Activated B cell treated with CpG ODN at 0.5 μM for 24 hours (primary cell): ENCODE measurements around the gene NLRP4. TPM values are rescaled to one million over a fixed set of nuclear protein-coding genes. Genes with fewer than 3 reads are reported as not detected.

ENCODE experiments used
- ATAC-seq: fragments of 200-7000 bp; cut with Tn5 transposase; one replicate; pipeline ENCODE4 v1.10.0; 2021; ENCODE audit warnings: low read depth, mild to moderate bottlenecking, moderate library complexity
- CTCF ChIA-PET: fragments of 350-600 bp; sonication (Branson Sonifier 250); formaldehyde crosslinking; loops from one replicate; lab custom pipeline; 2021; ENCODE audit warnings: antibody characterized with exemption; lab: Charles Lee
- POLR2A ChIA-PET: fragments of 350-600 bp; sonication (Branson Sonifier 250); formaldehyde crosslinking; loops from one replicate; lab custom pipeline; 2021; ENCODE audit warnings: antibody characterized with exemption; lab: Charles Lee
- DNase-seq: peaks from one replicate; pipeline ENCODE4 v3.0.0; 2022
- H3K27ac Mint-ChIP-seq: one replicate; pipeline ENCODE4 v1.8.0; 2020; ENCODE audit warnings: mixed read lengths
- H3K27me3 Mint-ChIP-seq: one replicate; pipeline ENCODE4 v1.8.0; 2021; ENCODE audit warnings: mixed read lengths
- H3K36me3 Mint-ChIP-seq: one replicate; pipeline ENCODE4 v1.8.0; 2021; ENCODE audit warnings: low read depth, mixed read lengths
- H3K4me1 Mint-ChIP-seq: one replicate; pipeline ENCODE4 v1.8.0; 2021; ENCODE audit warnings: mixed read lengths
- H3K4me3 Mint-ChIP-seq: one replicate; pipeline ENCODE4 v1.8.0; 2020; ENCODE audit warnings: mild to moderate bottlenecking, mixed read lengths
- H3K9me3 Mint-ChIP-seq: one replicate; pipeline ENCODE4 v1.8.0; 2020; ENCODE audit warnings: mixed read lengths
- intact Hi-C: fragments of 100-400 bp; cut with micrococcal nuclease; formaldehyde crosslinking; loops from one replicate; pipeline ENCODE4 v1.15.1; 2024
- total RNA-seq: library from RNA; stranded (reverse); gene quantifications from 2 replicates; pipeline ENCODE4 v1.2.3, GENCODE V29; 2022
- TF ChIP-seq, protein P1 (sequence below): fragments of 200-600 bp; IDR thresholded peaks from one replicate; pipeline ENCODE4 v1.8.0; 2022; ENCODE audit warnings: antibody characterized with exemption, mild to moderate bottlenecking

The NLRP4 gene
- total RNA-seq, 1 donor from 2014 or later, result 0.31 TPM

- Mint-ChIP-seq H3K27me3 (peaks cover 3% of the 10 kb centered on the region), H3K4me1 (no peaks in the 10 kb centered on the region), H3K36me3 (no peaks in the 10 kb centered on the region), H3K27ac (no peak overlapping the region), H3K9me3 (no peaks in the 10 kb centered on the region), H3K4me3 (no peak overlapping the region)
- ATAC-seq, result no peak
- CTCF ChIA-PET, result no interaction called here
- POLR2A ChIA-PET, result interaction anchor here (0.6 kb wide), 1 partner anchor 24 kb away, joined by 5 read pairs; no protein-coding TSS in a partner anchor
- TF ChIP-seq, protein P1, sequence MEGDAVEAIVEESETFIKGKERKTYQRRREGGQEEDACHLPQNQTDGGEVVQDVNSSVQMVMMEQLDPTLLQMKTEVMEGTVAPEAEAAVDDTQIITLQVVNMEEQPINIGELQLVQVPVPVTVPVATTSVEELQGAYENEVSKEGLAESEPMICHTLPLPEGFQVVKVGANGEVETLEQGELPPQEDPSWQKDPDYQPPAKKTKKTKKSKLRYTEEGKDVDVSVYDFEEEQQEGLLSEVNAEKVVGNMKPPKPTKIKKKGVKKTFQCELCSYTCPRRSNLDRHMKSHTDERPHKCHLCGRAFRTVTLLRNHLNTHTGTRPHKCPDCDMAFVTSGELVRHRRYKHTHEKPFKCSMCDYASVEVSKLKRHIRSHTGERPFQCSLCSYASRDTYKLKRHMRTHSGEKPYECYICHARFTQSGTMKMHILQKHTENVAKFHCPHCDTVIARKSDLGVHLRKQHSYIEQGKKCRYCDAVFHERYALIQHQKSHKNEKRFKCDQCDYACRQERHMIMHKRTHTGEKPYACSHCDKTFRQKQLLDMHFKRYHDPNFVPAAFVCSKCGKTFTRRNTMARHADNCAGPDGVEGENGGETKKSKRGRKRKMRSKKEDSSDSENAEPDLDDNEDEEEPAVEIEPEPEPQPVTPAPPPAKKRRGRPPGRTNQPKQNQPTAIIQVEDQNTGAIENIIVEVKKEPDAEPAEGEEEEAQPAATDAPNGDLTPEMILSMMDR, result no peak
- no peak for DNase-seq
- intact Hi-C loops, result no loop called here
Observed at GRCh38 chr19:55830656-55831055, 5.7 kb upstream of the NLRP4 start.

- H3K36me3 Mint-ChIP-seq, result no peaks in the 10 kb centered on the region
- no peak within 1 kb of the TSS for H3K27ac Mint-ChIP-seq
- intact Hi-C loops, result no loop called here
- POLR2A ChIA-PET, result no interaction called here
- no peaks in the 10 kb centered on the region for H3K9me3 Mint-ChIP-seq
- CTCF ChIA-PET, result no interaction called here
- ATAC-seq, result no peak
- no peak for DNase-seq
- H3K4me3 Mint-ChIP-seq, result no peak within 1 kb of the TSS
- no peaks in the 10 kb centered on the region for H3K4me1 Mint-ChIP-seq
- TF ChIP-seq, protein P1, result no peak
- H3K27me3 Mint-ChIP-seq, result peaks cover 3% of the 10 kb centered on the region
Observed at GRCh38 chr19:55831846-55832245, 4.5 kb upstream of the NLRP4 start, which contains the start of gene NLRP11. Gene NLRP11 (minus strand): TSS chr19:55831999. CDS start chr19:55818174, 13,825 bp downstream.

DNA sequence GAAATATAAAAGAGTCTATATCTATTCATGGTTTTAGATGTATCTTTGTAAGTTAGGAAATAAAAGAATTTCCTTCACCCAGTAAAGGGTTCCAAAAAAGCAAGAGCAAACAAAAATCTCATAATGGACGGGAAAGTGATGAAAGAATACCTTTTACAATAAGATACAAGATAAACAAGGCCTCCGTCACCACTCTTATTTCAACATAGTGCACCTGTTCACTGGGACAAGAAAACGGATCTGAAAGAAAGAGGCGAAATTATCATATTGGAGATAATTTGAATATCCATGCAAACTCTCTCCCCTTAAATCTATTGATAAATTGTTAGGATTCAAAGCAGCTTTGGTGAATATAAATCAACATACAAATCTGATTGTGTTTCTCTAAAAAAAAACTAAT, 3.7 kb upstream of the NLRP4 start:
- Mint-ChIP-seq H3K27ac (no peak overlapping the region), H3K9me3 (no peaks in the 10 kb centered on the region), H3K4me1 (no peaks in the 10 kb centered on the region), H3K4me3 (no peak overlapping the region), H3K36me3 (no peaks in the 10 kb centered on the region), H3K27me3 (peaks cover 3% of the 10 kb centered on the region)
- no peak for ATAC-seq
- CTCF ChIA-PET, result no interaction called here
- POLR2A ChIA-PET, result no interaction called here
- TF ChIP-seq, protein P1, result no peak
- no peak for DNase-seq
- intact Hi-C loops, result no loop called here

- Mint-ChIP-seq H3K27ac (no peak overlapping the region), H3K27me3 (no peaks in the 10 kb centered on the region), H3K4me3 (no peak overlapping the region), H3K36me3 (no peaks in the 10 kb centered on the region), H3K9me3 (peaks cover 8% of the 10 kb centered on the region), H3K4me1 (no peaks in the 10 kb centered on the region)
- ChIA-PET CTCF (no interaction called here), POLR2A (no interaction called here)
- TF ChIP-seq, protein P1, result no peak
- ATAC-seq (no peak), DNase-seq (no peak)
- intact Hi-C loops, result no loop called here
Observed at GRCh38 chr19:55838251-55838650, 1.9 kb downstream of the NLRP4 start.

DNA sequence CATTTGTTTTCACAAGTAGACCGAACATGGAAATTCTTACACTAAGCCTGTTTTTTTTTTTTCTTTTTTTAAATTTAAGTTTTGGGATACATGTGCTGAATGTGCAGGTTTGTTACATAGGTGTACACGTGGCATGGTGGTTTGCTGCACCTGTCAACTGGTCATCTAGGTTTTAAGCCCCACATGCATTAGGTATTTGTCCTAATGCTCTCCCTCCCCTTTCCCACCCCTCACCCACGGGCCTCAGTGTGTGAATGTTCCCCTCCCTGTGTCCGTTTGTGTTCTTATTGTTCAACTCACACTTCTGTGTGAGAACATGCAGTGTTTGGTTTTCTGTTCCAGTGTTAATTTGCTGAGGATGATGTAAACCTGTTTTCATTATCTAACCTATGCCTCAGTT, 2.6 kb downstream of the NLRP4 start:
- H3K4me1 Mint-ChIP-seq, result no peaks in the 10 kb centered on the region
- H3K27me3 Mint-ChIP-seq, result no peaks in the 10 kb centered on the region
- no peaks in the 10 kb centered on the region for H3K36me3 Mint-ChIP-seq
- peaks cover 8% of the 10 kb centered on the region for H3K9me3 Mint-ChIP-seq
- no peak for DNase-seq
- ChIA-PET CTCF (no interaction called here), POLR2A (no interaction called here)
- ATAC-seq, result no peak
- intact Hi-C loops, result no loop called here
- TF ChIP-seq, protein P1, result no peak
- no peak overlapping the region for H3K4me3 Mint-ChIP-seq
- no peak overlapping the region for H3K27ac Mint-ChIP-seq
